A549 treated with CORT108297 at 1 μM for 4 hours (cell line): ENCODE data around the gene PNN. TPM values are rescaled to one million over a fixed set of nuclear protein-coding genes. Genes with fewer than 3 reads are reported as not detected.

Source experiments
- total RNA-seq: library from RNA; stranded (reverse); fragments of 200-300 nt; extraction: Qiagen RNA extraction; gene quantifications from 5 replicates; pipeline ENCODE4 v1.2.3, GENCODE V29; 2022

PNN gene
- 38.7 to 58.4 TPM (median 44.1 TPM) in 5 replicates for total RNA-seq

GRCh38 chr14:39174560-39175444 lies at the start of gene PNN:
Gene PNN, plus strand, starts transcription at chr14:39175254. Its CDS starts 26 bp downstream, at chr14:39175280.

Other genes starting within 250 kb of the PNN start
- gene SEC23A, start 72.0 kb upstream of the PNN start, total RNA-seq, result 50.2 to 79.8 TPM (median 79.4 TPM) in 5 replicates
- 22.2 to 37.8 TPM (median 24.2 TPM) in 5 replicates for gene GEMIN2, start 60.9 kb upstream of the PNN start, total RNA-seq
- 11.9 to 16.3 TPM (median 13.8 TPM) in 5 replicates for gene TRAPPC6B, start 4.9 kb upstream of the PNN start, total RNA-seq
- 22.4 to 24.3 TPM (median 22.8 TPM) in 5 replicates for gene MIA2, start 58.7 kb downstream of the PNN start, total RNA-seq